CD4-positive, alpha-beta T cell treated with Interleukin-1 beta for 1 hour (primary cell): ENCODE data around the gene RANBP9.
A peak's percentile ranks its signal among the peaks of the same experiment; 100 is the strongest.

Experiments
- DNase-seq, 2 donors: peaks; one replicate each; pipeline ENCODE4 v3.0.0-alpha.2; 2020 to 2022

Gene RANBP9

GRCh38 chr6:13710552-13711323 is 897 bp downstream of the RANBP9 start:
- DNase-seq: peak; percentile 24 to 30

- peak; percentile 13 to 46 for DNase-seq
These were observed 1.7 kb downstream of the RANBP9 start for GRCh38 chr6:13709689-13710551.

- peak in 1 of 2 donors; percentile 44 for DNase-seq
These were observed 2.9 kb downstream of the RANBP9 start for GRCh38 chr6:13708736-13709135.

- no peak for DNase-seq
These were observed 8.1 kb downstream of the RANBP9 start for GRCh38 chr6:13703496-13703895.

GRCh38 chr6:13702809-13703302 is 8.8 kb downstream of the RANBP9 start:
- no peak for DNase-seq

GRCh38 chr6:13700232-13700631 is 11.4 kb downstream of the RANBP9 start:
- no peak for DNase-seq

GRCh38 chr6:13698715-13699114 is 12.9 kb downstream of the RANBP9 start:
- DNase-seq: no peak

GRCh38 chr6:13697857-13698256 is 13.8 kb downstream of the RANBP9 start:
- DNase-seq: no peak

GRCh38 chr6:13696226-13696625 is 15.4 kb downstream of the RANBP9 start:
- no peak for DNase-seq

- no peak for DNase-seq
These were observed 16.4 kb downstream of the RANBP9 start for GRCh38 chr6:13695252-13695651.

- DNase-seq: no peak
These were observed 17.1 kb downstream of the RANBP9 start for GRCh38 chr6:13694562-13694961.

GRCh38 chr6:13689511-13690256 is 22.0 kb downstream of the RANBP9 start:
- no peak for DNase-seq

- no peak for DNase-seq
These were observed 22.9 kb downstream of the RANBP9 start for GRCh38 chr6:13688692-13689196.

GRCh38 chr6:13687917-13688351 is 23.7 kb downstream of the RANBP9 start:
- peak in 1 of 2 donors; percentile 40 for DNase-seq

GRCh38 chr6:13684855-13685254 is 26.8 kb downstream of the RANBP9 start:
- DNase-seq: no peak

GRCh38 chr6:13683038-13683437 is 28.6 kb downstream of the RANBP9 start:
- DNase-seq: no peak

- no peak for DNase-seq
These were observed 29.3 kb downstream of the RANBP9 start for GRCh38 chr6:13682346-13682745.

GRCh38 chr6:13681305-13682061 is 30.2 kb downstream of the RANBP9 start:
- DNase-seq: peak in 1 of 2 donors; percentile 62

- DNase-seq: no peak
These were observed 31.1 kb downstream of the RANBP9 start for GRCh38 chr6:13680448-13680968.

GRCh38 chr6:13679996-13680395 is 31.6 kb downstream of the RANBP9 start:
- no peak for DNase-seq

GRCh38 chr6:13678255-13678983 is 33.2 kb downstream of the RANBP9 start:
- DNase-seq: no peak
